ENCODE results near the gene KCNJ4.
A peak's percentile ranks its signal among the peaks of the same experiment; 100 is the strongest.

The KCNJ4 gene

DNA sequence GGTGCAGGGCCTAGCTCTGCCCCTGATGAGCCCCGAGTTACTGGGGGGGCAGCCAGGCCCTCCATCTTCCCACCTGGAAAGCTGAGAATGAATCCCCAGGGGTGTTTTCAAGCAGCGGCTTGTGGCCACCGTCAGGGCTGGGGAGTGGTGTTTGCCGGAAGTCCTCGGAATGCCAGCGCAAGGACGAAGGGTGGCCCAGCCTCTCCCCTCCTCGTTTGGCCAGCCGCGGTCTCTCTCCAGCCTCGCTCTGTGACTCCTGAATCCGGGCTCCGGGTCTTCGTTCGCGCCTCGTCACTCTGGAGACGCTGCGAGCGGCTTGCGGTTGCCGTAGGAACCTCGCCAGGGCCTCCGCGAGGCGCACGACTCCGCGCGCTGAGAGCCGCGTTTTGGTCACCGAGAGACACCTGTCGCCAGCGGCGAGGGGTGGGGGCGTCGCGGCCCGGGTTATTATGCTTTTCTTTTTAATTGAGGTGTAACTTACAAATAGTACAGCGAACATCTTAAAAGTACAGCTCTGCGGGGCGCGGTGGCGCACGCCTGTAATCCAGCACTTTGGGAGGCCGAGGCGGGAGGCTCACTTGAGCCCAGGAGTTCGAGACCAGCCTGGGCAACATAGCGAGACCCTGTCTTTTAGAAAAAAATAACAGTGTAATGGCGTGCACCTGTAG lies 6.5 kb upstream of the KCNJ4 start (continued):
- no peak for TF ChIP-seq ZNF148 (tag by site-specific recombination; IDR thresholded peaks at IDR 0.05; ENCODE audit: borderline replicate concordance)
- no peak for TF ChIP-seq ZSCAN23 (tag by site-specific recombination; IDR thresholded peaks at IDR 0.05)
- no peak for TF ChIP-seq ZNF529 (tag by site-specific recombination; IDR thresholded peaks at IDR 0.05; ENCODE audit: insufficient replicate concordance)
- no peak for TF ChIP-seq ZNF37A (tag by site-specific recombination; IDR thresholded peaks at IDR 0.05)
- no peak for TF ChIP-seq ZNF292 (tag by site-specific recombination; IDR thresholded peaks at IDR 0.05; ENCODE audit: borderline replicate concordance, low read depth)
- no peak for TF ChIP-seq ZNF174 (tag by site-specific recombination; IDR thresholded peaks at IDR 0.05)
- no peak for TF ChIP-seq ZNF140 (tag by site-specific recombination; IDR thresholded peaks at IDR 0.05)
- TF ChIP-seq MZF1 (tag by site-specific recombination; IDR thresholded peaks at IDR 0.05; ENCODE audit: borderline replicate concordance): no peak
- TF ChIP-seq ZSCAN16 (tag by site-specific recombination; IDR thresholded peaks at IDR 0.05): no peak
- TF ChIP-seq ZNF571 (tag by site-specific recombination; IDR thresholded peaks at IDR 0.05): no peak
- TF ChIP-seq ZNF473 (tag by site-specific recombination; IDR thresholded peaks at IDR 0.05): no peak
- TF ChIP-seq MEIS1 (CRISPR knock-in tag; IDR thresholded peaks at IDR 0.05; ENCODE audit: borderline replicate concordance): no peak
- no peak for TF ChIP-seq ZNF19 (tag by site-specific recombination; IDR thresholded peaks at IDR 0.05; ENCODE audit: low read depth)
- TF ChIP-seq ZNF792 (tag by site-specific recombination; IDR thresholded peaks at IDR 0.05): no peak
- TF ChIP-seq ZNF112 (tag by site-specific recombination; IDR thresholded peaks at IDR 0.05): no peak
- TF ChIP-seq, protein P1, sequence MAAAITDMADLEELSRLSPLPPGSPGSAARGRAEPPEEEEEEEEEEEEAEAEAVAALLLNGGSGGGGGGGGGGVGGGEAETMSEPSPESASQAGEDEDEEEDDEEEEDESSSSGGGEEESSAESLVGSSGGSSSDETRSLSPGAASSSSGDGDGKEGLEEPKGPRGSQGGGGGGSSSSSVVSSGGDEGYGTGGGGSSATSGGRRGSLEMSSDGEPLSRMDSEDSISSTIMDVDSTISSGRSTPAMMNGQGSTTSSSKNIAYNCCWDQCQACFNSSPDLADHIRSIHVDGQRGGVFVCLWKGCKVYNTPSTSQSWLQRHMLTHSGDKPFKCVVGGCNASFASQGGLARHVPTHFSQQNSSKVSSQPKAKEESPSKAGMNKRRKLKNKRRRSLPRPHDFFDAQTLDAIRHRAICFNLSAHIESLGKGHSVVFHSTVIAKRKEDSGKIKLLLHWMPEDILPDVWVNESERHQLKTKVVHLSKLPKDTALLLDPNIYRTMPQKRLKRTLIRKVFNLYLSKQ (tag by site-specific recombination; IDR thresholded peaks at IDR 0.05; ENCODE audit: borderline replicate concordance): no peak
- no peak for TF ChIP-seq ZNF514 (tag by site-specific recombination; IDR thresholded peaks at IDR 0.05)
- TF ChIP-seq ZNF146 (tag by site-specific recombination; IDR thresholded peaks at IDR 0.05): no peak
- peak; percentile 50 for TF ChIP-seq SP3 (tag by site-specific recombination; IDR thresholded peaks at IDR 0.05)
- no peak for TF ChIP-seq ZNF830 (tag by site-specific recombination; IDR thresholded peaks at IDR 0.05; ENCODE audit: low read depth)
- TF ChIP-seq, protein P2, sequence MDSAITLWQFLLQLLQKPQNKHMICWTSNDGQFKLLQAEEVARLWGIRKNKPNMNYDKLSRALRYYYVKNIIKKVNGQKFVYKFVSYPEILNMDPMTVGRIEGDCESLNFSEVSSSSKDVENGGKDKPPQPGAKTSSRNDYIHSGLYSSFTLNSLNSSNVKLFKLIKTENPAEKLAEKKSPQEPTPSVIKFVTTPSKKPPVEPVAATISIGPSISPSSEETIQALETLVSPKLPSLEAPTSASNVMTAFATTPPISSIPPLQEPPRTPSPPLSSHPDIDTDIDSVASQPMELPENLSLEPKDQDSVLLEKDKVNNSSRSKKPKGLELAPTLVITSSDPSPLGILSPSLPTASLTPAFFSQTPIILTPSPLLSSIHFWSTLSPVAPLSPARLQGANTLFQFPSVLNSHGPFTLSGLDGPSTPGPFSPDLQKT (IDR thresholded peaks at IDR 0.05; ENCODE audit: borderline replicate concordance, low read depth, low read length): no peak
- no peak for TF ChIP-seq ZFP3 (tag by site-specific recombination; IDR thresholded peaks at IDR 0.05; ENCODE audit: low read depth)
- no peak for TF ChIP-seq ZNF48 (tag by site-specific recombination; IDR thresholded peaks at IDR 0.05)
- TF ChIP-seq, protein P3, sequence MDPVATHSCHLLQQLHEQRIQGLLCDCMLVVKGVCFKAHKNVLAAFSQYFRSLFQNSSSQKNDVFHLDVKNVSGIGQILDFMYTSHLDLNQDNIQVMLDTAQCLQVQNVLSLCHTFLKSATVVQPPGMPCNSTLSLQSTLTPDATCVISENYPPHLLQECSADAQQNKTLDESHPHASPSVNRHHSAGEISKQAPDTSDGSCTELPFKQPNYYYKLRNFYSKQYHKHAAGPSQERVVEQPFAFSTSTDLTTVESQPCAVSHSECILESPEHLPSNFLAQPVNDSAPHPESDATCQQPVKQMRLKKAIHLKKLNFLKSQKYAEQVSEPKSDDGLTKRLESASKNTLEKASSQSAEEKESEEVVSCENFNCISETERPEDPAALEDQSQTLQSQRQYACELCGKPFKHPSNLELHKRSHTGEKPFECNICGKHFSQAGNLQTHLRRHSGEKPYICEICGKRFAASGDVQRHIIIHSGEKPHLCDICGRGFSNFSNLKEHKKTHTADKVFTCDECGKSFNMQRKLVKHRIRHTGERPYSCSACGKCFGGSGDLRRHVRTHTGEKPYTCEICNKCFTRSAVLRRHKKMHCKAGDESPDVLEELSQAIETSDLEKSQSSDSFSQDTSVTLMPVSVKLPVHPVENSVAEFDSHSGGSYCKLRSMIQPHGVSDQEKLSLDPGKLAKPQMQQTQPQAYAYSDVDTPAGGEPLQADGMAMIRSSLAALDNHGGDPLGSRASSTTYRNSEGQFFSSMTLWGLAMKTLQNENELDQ (tag by site-specific recombination; IDR thresholded peaks at IDR 0.05; ENCODE audit: low read depth): no peak
- TF ChIP-seq ZNF610 (tag by site-specific recombination; IDR thresholded peaks at IDR 0.05; ENCODE audit: borderline replicate concordance): peak; percentile 84; the same call in 1 of the 2 replicates
- no peak for TF ChIP-seq ZNF302 (tag by site-specific recombination; IDR thresholded peaks at IDR 0.05; ENCODE audit: low read depth)
- TF ChIP-seq ZBTB17 (tag by site-specific recombination; IDR thresholded peaks at IDR 0.05): peak; percentile 97
- peak; percentile 78 for TF ChIP-seq IKZF3 (tag by site-specific recombination; IDR thresholded peaks at IDR 0.05)
- TF ChIP-seq HOXC10 (CRISPR knock-in tag; IDR thresholded peaks at IDR 0.05): no peak
- TF ChIP-seq ZNF214 (tag by site-specific recombination; IDR thresholded peaks at IDR 0.05; ENCODE audit: borderline replicate concordance): no peak
- TF ChIP-seq ZNF560 (tag by site-specific recombination; IDR thresholded peaks at IDR 0.05; ENCODE audit: borderline replicate concordance): no peak
- TF ChIP-seq ZNF157 (tag by site-specific recombination; IDR thresholded peaks at IDR 0.05): 0 out of 2 replicates have a peak, but pooled peaks have one; percentile 33
- peak; percentile 88 for TF ChIP-seq ZEB2 (tag by site-specific recombination; IDR thresholded peaks at IDR 0.05)
- TF ChIP-seq ZXDB (tag by site-specific recombination; IDR thresholded peaks at IDR 0.05): peak; percentile 85
